Stimulated activated CD4-positive, alpha-beta T cell treated with anti-CD3 and anti-CD28 coated beads, Interleukin-1b, Interleukin-23, amount 100 ng/mL, for 24 hours (primary cell): ENCODE data around the gene GPR135.

Experiments used
- DNase-seq, 4 experiments: peaks; one replicate each; pipeline ENCODE4 v3.0.0-alpha.2; 2020; ENCODE audit warnings: low read depth in 4 of 4, low spot score in 1 of 4

GPR135 gene

GRCh38 chr14:59465316-59466135, at the start of gene GPR135:
GPR135 (minus strand) TSS chr14:59465380; CDS start chr14:59465226, 154 bp downstream.
- DNase-seq, result peak in 1 of 4 experiments; percentile 14

GRCh38 chr14:59511916-59512575, 46.9 kb upstream of the GPR135 start:
- DNase-seq, result no peak

- no peak for DNase-seq
Measured at GRCh38 chr14:59510966-59511365, 45.8 kb upstream of the GPR135 start.

DNA sequence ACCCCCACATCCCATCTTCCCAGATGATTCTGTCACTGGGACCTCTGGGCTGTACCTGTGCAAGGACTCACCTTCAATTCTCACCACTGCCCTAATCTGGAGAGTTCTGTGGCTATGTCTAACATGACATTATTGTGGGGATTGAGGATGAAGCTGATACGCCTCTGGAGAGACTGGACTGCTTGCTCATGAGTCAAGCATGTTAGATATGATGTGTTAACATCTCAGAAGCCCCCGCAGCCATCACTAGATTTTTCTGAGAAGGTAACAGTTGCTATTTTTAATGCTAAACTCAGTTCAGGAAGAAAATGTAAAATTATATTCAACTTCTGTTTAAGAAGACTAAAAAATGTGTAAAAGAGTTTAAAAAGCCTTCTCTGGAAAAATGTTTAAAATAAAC, 44.8 kb upstream of the GPR135 start:
- no peak for DNase-seq

DNA sequence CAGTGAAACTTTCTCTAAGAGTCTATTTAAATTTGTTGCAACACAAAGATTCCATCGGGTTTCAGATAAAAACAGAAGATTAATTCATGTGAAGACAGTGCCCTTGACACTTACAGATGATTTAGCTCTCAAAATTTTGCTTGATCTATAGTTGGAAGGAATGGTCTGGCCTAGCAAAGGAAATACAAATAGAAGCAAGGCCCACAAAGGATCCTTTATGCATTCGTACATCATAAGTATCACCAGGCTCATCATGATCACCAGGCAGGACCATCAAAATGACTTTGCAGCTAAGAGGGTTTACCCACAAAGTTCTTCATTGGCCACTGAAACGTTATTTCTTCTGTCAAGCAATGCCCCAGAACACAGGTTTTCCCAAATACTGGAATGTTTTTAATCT, 43.9 kb upstream of the GPR135 start:
- no peak for DNase-seq

GRCh38 chr14:59507752-59508103, 42.5 kb upstream of the GPR135 start:
- no peak for DNase-seq

DNA sequence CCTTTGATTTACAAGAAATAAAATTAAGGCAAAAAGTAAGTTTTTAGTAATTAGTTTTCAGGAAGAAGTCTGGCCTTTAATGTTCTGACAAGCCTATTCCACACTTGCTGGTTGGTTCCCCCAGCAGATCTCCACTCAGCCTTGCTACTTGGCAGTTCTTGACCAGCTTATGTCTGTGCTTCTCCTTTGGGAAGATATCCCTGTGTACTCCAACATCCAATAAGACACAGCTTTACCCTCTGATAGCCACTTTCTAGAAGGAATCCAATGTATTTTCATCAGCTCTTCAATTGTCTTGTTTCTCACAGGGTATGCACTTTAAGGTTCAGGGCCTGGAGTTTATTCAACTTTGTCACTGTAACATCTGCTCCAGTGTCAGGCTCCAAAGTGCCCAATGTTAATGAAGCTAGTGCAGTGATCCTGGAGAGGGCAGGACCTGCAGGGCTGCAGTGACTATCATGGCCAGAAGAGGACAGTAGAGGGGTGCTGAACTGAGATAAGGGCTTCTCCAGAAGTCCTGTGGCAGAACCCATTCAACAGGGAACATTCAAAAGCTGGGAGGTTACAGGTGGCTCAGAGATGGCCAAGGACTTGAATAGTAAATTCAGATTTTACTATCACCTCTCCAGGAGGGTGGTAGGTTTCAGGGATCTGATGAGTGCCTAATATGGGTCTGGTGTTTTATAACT, 42.0 kb upstream of the GPR135 start:
- peak in 1 of 4 experiments; percentile 39 for DNase-seq

DNA sequence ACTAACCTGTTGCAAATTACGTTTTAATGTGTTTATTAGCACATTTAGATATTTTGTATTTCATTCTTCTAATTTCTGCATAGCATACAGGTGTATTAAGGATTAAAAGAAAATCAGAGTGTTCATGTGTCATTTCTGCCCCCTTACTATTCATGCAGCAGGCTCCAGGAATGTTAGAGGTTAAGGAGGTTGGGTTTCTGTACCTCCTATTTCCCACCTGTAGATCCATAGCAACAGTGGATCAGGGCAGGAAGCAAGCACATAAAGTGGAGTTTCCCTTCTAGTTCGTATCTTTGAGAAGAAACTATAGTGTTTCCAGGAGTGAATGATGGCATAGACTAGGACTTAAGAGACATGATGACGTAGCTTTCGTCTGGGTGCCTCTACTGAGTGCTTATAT, 38.1 kb upstream of the GPR135 start:
- no peak for DNase-seq

GRCh38 chr14:59500732-59501131, 35.6 kb upstream of the GPR135 start:
- DNase-seq, result no peak

GRCh38 chr14:59492384-59492783, 27.2 kb upstream of the GPR135 start:
- no peak for DNase-seq

DNA sequence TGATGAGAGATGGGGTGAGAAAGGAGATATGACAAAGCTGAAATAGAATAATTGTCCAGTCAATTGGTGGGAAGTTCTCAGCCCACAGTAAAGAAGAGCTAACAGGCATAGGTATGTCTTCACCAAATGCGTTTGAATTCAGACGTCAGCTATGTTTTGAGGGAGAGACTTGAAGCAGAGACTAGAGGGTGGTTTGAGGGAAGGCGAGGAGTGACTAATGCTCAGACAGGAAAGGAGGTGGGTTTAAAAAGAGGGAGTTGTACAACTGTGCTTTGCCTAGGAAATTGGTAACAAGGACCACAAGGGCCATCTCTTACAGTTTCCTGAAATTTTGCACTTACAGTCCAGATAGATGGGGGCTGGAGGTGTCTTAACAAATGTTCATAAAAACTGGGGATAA, 25.6 kb upstream of the GPR135 start:
- no peak for DNase-seq

- no peak for DNase-seq
Measured at GRCh38 chr14:59484639-59485175, 19.5 kb upstream of the GPR135 start.

- DNase-seq, result peak; percentile 96 to 99 (median 98)
Measured at GRCh38 chr14:59483819-59484638, 18.8 kb upstream of the GPR135 start, which contains the start of the genes JKAMP and L3HYPDH. JKAMP (plus strand) TSS chr14:59484517; CDS start chr14:59484590, 73 bp downstream. L3HYPDH (minus strand) TSS chr14:59484408; CDS start chr14:59484316, 92 bp downstream.

DNA sequence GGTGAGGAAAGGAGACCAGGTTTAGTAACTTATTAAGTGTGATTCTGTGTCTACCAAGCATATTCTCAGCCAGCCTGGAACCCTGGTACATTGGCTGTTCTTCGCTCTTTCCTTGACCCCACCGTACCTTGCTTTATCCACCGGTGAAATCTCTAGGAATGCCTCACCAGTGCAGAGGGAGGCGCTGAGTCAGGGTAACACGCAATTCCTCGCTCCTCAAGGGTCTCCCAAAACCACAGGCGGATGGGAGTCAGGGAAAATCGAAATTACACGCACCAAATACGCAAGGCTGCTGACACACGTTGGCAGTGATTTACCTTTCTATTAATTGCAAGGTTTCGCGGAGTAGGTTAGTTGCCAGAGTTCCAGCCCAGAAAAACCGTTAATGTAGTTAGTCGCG, 18.2 kb upstream of the GPR135 start:
- DNase-seq, result no peak

- DNase-seq, result no peak
Measured at GRCh38 chr14:59482541-59483331, 17.6 kb upstream of the GPR135 start.

DNA sequence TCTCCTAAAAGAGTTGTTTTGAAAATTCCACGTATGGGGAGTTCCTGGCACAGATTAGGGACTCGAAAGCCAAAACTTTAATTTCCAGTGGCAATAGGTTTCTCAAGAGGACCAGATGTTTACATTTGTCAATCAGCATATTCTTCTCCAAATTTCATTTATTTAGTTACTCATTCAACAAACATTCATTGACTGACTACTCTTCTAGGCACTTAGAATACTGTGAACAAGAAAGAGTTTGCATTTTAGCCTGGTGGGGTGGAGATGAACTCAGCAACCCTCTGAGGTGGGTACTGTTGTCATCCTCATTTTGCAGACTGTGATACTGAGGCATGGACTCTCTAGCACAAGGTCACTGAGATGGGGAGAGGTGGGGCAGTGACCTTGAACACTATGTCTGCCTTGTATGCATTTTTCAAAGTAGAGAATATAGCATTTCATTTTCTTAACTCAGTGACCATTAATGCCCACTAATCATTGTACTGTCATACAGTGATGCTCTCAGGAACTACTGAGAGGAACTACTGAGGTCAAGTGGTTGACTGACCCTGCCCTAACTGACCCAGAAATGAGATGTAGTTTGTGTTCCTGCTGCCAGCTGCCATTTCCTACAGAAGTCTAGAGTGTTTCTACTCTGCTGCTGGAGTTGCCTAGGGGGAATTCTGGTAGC, 16.8 kb upstream of the GPR135 start:
- DNase-seq, result no peak

DNA sequence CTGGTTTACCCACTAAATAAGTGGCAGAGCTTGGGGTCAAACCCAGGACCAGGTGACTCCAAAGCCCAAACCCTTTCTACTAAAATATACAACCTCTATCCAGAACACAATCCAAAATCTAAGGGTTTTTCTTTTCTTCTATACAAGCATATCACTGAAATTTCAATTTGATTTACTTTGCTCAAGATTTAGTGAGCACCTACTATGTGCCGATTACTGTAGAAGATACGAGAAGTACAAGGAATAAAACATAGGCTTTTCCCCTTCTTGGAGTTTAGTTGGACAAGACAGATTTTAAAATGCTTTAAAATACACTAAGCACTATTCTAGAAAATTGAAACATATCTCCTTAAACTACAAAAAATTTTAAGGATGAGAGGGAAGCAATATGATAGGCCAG, 16.2 kb upstream of the GPR135 start:
- DNase-seq, result no peak

GRCh38 chr14:59480166-59480565, 15.0 kb upstream of the GPR135 start:
- DNase-seq, result no peak

DNA sequence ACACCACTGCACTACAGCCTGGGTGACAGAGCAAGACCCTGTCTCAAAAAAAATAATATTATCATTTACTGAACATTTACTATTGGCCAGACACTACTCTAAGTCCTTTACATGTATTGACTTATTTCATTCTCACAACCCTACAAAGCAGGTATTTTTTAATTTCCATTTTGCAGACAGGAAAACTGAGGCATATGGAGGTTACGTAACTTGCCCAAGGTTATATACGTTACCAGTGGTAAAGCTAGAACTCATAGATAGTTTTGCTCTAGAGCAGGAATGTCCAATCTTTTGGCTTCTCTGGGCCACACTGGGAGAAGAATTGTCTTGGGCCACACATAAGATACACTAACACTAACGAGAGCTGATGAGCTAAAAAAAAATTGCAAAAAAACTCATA, 13.4 kb upstream of the GPR135 start:
- no peak for DNase-seq
